ENCODE data around the gene CCNH.

- no peak for TF ChIP-seq CTCF (conservative IDR thresholded peaks at IDR 0.05; ENCODE audit: low read length)
- TF ChIP-seq EZH2phosphoT487 (IDR thresholded peaks at IDR 0.05; ENCODE audit: borderline replicate concordance, low read depth, low read length) = no peak
These were observed 8.6 kb upstream of the CCNH start for GRCh38 chr5:87421307-87421706.
